Lung (tissue), 12 donors: ENCODE measurements around the gene TXNRD2. TPM values are rescaled to one million over a fixed set of nuclear protein-coding genes. Genes with fewer than 3 reads are reported as not detected.
A peak's percentile ranks its signal among the peaks of the same experiment; 100 is the strongest.

Source experiments
- ATAC-seq: fragments of 200-7000 bp; cut with Tn5 transposase; one replicate; pipeline ENCODE4 v1.9.1; 2020; ENCODE audit warnings: moderate number of reproducible peaks; ENCODE audit not compliant: insufficient read depth, low FRiP score
- DNase-seq, 3 donors: peaks; one replicate each; pipeline ENCODE4 v3.0.0-alpha.2; 2013 to 2017
- H3K27ac ChIP-seq, 2 donors: one replicate each; pipeline ENCODE4 v1.5.1; 2013; ENCODE audit warnings: mild to moderate bottlenecking in 2 of 2, moderate library complexity in 2 of 2, control low read depth in 1 of 2, inconsistent platforms in 1 of 2, low read depth in 1 of 2, low read length in 1 of 2
- H3K27me3 ChIP-seq, 3 donors: one replicate each; pipeline ENCODE4 v1.5.1; 2013; ENCODE audit warnings: low read length in 2 of 3; ENCODE audit not compliant: control insufficient read depth in 3 of 3, insufficient read depth in 3 of 3
- H3K36me3 ChIP-seq, 4 donors: one replicate each; pipeline ENCODE4 v1.5.1; 2013; ENCODE audit warnings: low read length in 4 of 4, mild to moderate bottlenecking in 1 of 4, moderate library complexity in 1 of 4; ENCODE audit not compliant: control insufficient read depth in 4 of 4, insufficient read depth in 4 of 4
- H3K4me1 ChIP-seq, 5 donors: one replicate each; pipeline ENCODE4 v1.5.1; 2013; ENCODE audit warnings: low read length in 5 of 5, mild to moderate bottlenecking in 2 of 5, moderate library complexity in 1 of 5; ENCODE audit not compliant: control insufficient read depth in 5 of 5, insufficient read depth in 5 of 5
- H3K4me3 ChIP-seq: one replicate; pipeline ENCODE4 v1.5.1; 2013; ENCODE audit warnings: mild to moderate bottlenecking, control low read depth, moderate library complexity
- H3K9ac ChIP-seq, 2 donors: one replicate each; pipeline ENCODE4 v1.5.1; 2013; ENCODE audit warnings: low read length in 2 of 2, control low read depth in 1 of 2; ENCODE audit not compliant: insufficient read depth in 1 of 2
- H3K9me3 ChIP-seq, 4 donors: one replicate each; pipeline ENCODE4 v1.5.1; 2013; ENCODE audit warnings: low read length in 3 of 4, mild to moderate bottlenecking in 1 of 4, moderate library complexity in 1 of 4; ENCODE audit not compliant: control insufficient read depth in 4 of 4, insufficient read depth in 3 of 4
- CTCF ChIP-seq: IDR thresholded peaks from 2 replicates; pipeline ENCODE4 v1.5.1; 2012; ENCODE audit warnings: mild to moderate bottlenecking; ENCODE audit errors: control extremely low read depth, extremely low read depth
- WGBS, 2 donors: extraction: QIAGEN DNeasy Blood & Tissue Kit; methylation state at CpG; one replicate each; pipeline ENCODE4 v1.1.7; 2013; 5-methylcytosine and 5-hydroxymethylcytosine counted together
- polyA plus RNA-seq, 2 donors: library from polyadenylated mRNA; stranded (reverse); fragments of 200-250 nt; gene quantifications; one replicate each; pipeline ENCODE4 v1.2.1, GENCODE V29; 2013
- total RNA-seq, 2 donors: library from RNA; depleted of rRNA in 1 of 2; stranded (reverse); fragments of >200 nt in 1 of 2; gene quantifications; one replicate each; pipeline ENCODE4 v1.2.1, GENCODE V29; 2014 to 2021
- donor health status: control.
- donor health status: control.
- donor health status: Bipolar disorder and iron deficiency.
- donor health status: healthy.
- donor health status: DM: yes; HTN: yes; CAD: no.

TXNRD2 gene
- total and polyA plus RNA-seq, 4 donors, result 20.3 to 59.2 (median 32.2) TPM

GRCh38 chr22:19849835-19850762 is 91.5 kb downstream of the TXNRD2 start:
- WGBS, 2 donors, result 75 to 84% methylated on average over 9 of the region's 9 CpGs

GRCh38 chr22:19848298-19849224 is 93.1 kb downstream of the TXNRD2 start:
- DNase-seq (no peak), ATAC-seq (no peak)
- H3K4me3 ChIP-seq, result no peak overlapping the region
- no peak overlapping the region for H3K9ac ChIP-seq
- TF ChIP-seq CTCF, result no peak
- H3K27ac ChIP-seq, result peak overlapping the region in 1 of 2 donors; percentile 59
- no peaks in the 10 kb centered on the region for H3K9me3 ChIP-seq
- peaks cover 0 to 43% (median 27%) of the 10 kb centered on the region in 5 donors for H3K4me1 ChIP-seq
- H3K27me3 ChIP-seq, result no peaks in the 10 kb centered on the region
- 62 to 81% methylated on average over 7 of the region's 7 CpGs for WGBS, 2 donors
- H3K36me3 ChIP-seq, result peaks cover 0 to 14% (median 5%) of the 10 kb centered on the region in 4 donors

More at GRCh38 chr22:19849835-19850762, 91.5 kb downstream of the TXNRD2 start:
- no peak overlapping the region for H3K4me3 ChIP-seq
- ATAC-seq, result no peak
- no peaks in the 10 kb centered on the region for H3K9me3 ChIP-seq
- peaks cover 0 to 14% (median 5%) of the 10 kb centered on the region in 4 donors for H3K36me3 ChIP-seq
- no peak overlapping the region for H3K9ac ChIP-seq
- H3K27ac ChIP-seq, result peak overlapping the region in 1 of 2 donors; percentile 80
- DNase-seq, result peak; percentile 76 to 92 (median 83)
- no peak for TF ChIP-seq CTCF
- peaks cover 0 to 31% (median 26%) of the 10 kb centered on the region in 5 donors for H3K4me1 ChIP-seq
- no peaks in the 10 kb centered on the region for H3K27me3 ChIP-seq

- Histone ChIP-seq H3K27ac (no peak overlapping the region), H3K4me1 (peaks cover 0 to 39% (median 19%) of the 10 kb centered on the region in 5 donors), H3K4me3 (no peak overlapping the region), H3K9me3 (no peaks in the 10 kb centered on the region), H3K36me3 (peaks cover 0 to 12% (median 5%) of the 10 kb centered on the region in 4 donors), H3K9ac (no peak overlapping the region), H3K27me3 (no peaks in the 10 kb centered on the region)
- no peak for ATAC-seq
- no peak for TF ChIP-seq CTCF
- no peak for DNase-seq
- 93 to 94% methylated on average over 2 of the region's 2 CpGs for WGBS, 2 donors
Observed at GRCh38 chr22:19847345-19847632, 94.3 kb downstream of the TXNRD2 start.
